Endothelial cell of umbilical vein (primary cell): ENCODE data around the gene TNFRSF14. TPM values are rescaled to one million over a fixed set of nuclear protein-coding genes. Genes with fewer than 3 reads are reported as not detected.

Experiments used
- BruUV-seq: library from RNA; stranded (reverse); fragments of 400-500 nt; replicated peaks from 2 replicates; lab custom pipeline; 2021; lab: Mats Ljungman, UMichigan
- CTCF ChIA-PET: fragments of 300-600, 350-600 bp; sonication (Branson Sonifier 250); formaldehyde crosslinking; loops from one replicate; lab custom pipeline; 2021; ENCODE audit warnings: antibody characterized with exemption, inconsistent platforms; lab: Charles Lee
- POLR2A ChIA-PET: fragments of 300-600, 350-600 bp; sonication (Branson Sonifier 250); formaldehyde crosslinking; loops from one replicate; lab custom pipeline; 2021; ENCODE audit warnings: antibody characterized with exemption, inconsistent platforms; lab: Charles Lee
- DNase-seq: peaks from one replicate; pipeline ENCODE4 v3.0.0-alpha.2; 2011; ENCODE audit warnings: low read depth, low spot score
- FAIRE-seq: peaks from 2 replicates; lab custom pipeline; 2011; peaks lifted over from hg19 to GRCh38; lab: Jason Lieb, UNC
- H2AFZ ChIP-seq: 2 replicates; pipeline ENCODE4 v1.6.0; 2012; ENCODE audit warnings: low read depth, low read length, control low read depth, inconsistent platforms
- H3K27ac ChIP-seq: 2 replicates; pipeline ENCODE4 v1.5.1; 2011; ENCODE audit warnings: low read depth, mild to moderate bottlenecking, control low read depth, low read length, moderate library complexity; ENCODE audit not compliant: insufficient read depth
- H3K27me3 ChIP-seq, 2 experiments: 2 replicates each; pipeline versions ENCODE4 v1.6.0 to v1.6.1; 2011; ENCODE audit warnings: low read length in 2 of 2, mixed read lengths in 1 of 2; ENCODE audit not compliant: control insufficient read depth in 2 of 2, insufficient read depth in 2 of 2
- H3K36me3 ChIP-seq, 2 experiments: 2 replicates in 1 of 2; 3 replicates in 1 of 2; pipeline ENCODE4 v1.5.1; 2011; ENCODE audit warnings: low read length in 2 of 2, mild to moderate bottlenecking in 1 of 2, moderate library complexity in 1 of 2; ENCODE audit not compliant: control insufficient read depth in 2 of 2, insufficient read depth in 2 of 2; ENCODE audit errors: extremely low read depth in 1 of 2
- H3K4me1 ChIP-seq: 3 replicates; pipeline ENCODE4 v1.5.1; 2011; ENCODE audit warnings: mild to moderate bottlenecking, low read length; ENCODE audit not compliant: control insufficient read depth, insufficient read depth; ENCODE audit errors: extremely low read depth
- H3K4me2 ChIP-seq: 2 replicates; pipeline ENCODE4 v1.6.1; 2011; ENCODE audit warnings: low read length, control low read depth, mixed read lengths; ENCODE audit not compliant: insufficient read depth
- H3K4me3 ChIP-seq, 3 experiments: fragments of 200-600 bp in 1 of 3; sonication (generic), shearing (Covaris generic) in 1 of 3; replicated peaks in 1 of 3; 2 replicates each; pipeline ENCODE4 v1.5.1; 2011 to 2016; ENCODE audit warnings: control low read depth in 3 of 3, low read length in 3 of 3, mild to moderate bottlenecking in 2 of 3, inconsistent platforms in 1 of 3, low read depth in 1 of 3, moderate library complexity in 1 of 3; ENCODE audit not compliant: insufficient read depth in 1 of 3
- H3K79me2 ChIP-seq: 2 replicates; pipeline ENCODE4 v1.6.0; 2012; ENCODE audit warnings: low read length, inconsistent platforms; ENCODE audit not compliant: control insufficient read depth, insufficient read depth
- H3K9ac ChIP-seq: replicated peaks from 2 replicates; pipeline ENCODE3; 2011; ENCODE audit warnings: low read length, control low read depth; ENCODE audit not compliant: insufficient read depth; ENCODE audit errors: extremely low read depth
- H3K9me1 ChIP-seq: replicated peaks from 3 replicates; pipeline ENCODE4 v1.6.0; 2011; ENCODE audit warnings: mild to moderate bottlenecking, low read length; ENCODE audit not compliant: control insufficient read depth, insufficient read depth; ENCODE audit errors: extremely low read depth
- H3K9me3 ChIP-seq: replicated peaks from 2 replicates; pipeline ENCODE4 v1.5.1; 2012; ENCODE audit warnings: low read length, inconsistent platforms; ENCODE audit not compliant: control insufficient read depth, insufficient read depth
- H4K20me1 ChIP-seq: replicated peaks from 2 replicates; pipeline ENCODE3; 2011; ENCODE audit warnings: mild to moderate bottlenecking, low read length; ENCODE audit not compliant: control insufficient read depth, insufficient read depth; ENCODE audit errors: extremely low read depth
- CTCF ChIP-seq, 2 donors: IDR thresholded peaks; 1 replicate in 1 of 2; 2 replicates in 1 of 2; pipeline ENCODE4 v1.5.1; 2011; ENCODE audit warnings: low read length in 2 of 2, mild to moderate bottlenecking in 2 of 2, moderate library complexity in 2 of 2, control low read depth in 1 of 2, inconsistent platforms in 1 of 2, low read depth in 1 of 2; ENCODE audit not compliant: insufficient read depth in 1 of 2; ENCODE audit errors: extremely low read depth in 1 of 2
- EZH2 ChIP-seq: IDR thresholded peaks from 2 replicates; pipeline ENCODE4 v1.6.1; 2012; ENCODE audit warnings: borderline replicate concordance, low read depth, mild to moderate bottlenecking, moderate library complexity, low read length, inconsistent platforms; ENCODE audit not compliant: severe bottlenecking
- FOS ChIP-seq: IDR thresholded peaks from 2 replicates; pipeline ENCODE4 v1.6.1; 2011; ENCODE audit warnings: mild to moderate bottlenecking, low read length, moderate library complexity, borderline replicate concordance; ENCODE audit not compliant: insufficient read depth
- GATA2 ChIP-seq: IDR thresholded peaks from 2 replicates; pipeline ENCODE4 v1.7.0; 2011; ENCODE audit warnings: low read depth, mild to moderate bottlenecking, moderate library complexity, mixed read lengths, low read length; ENCODE audit not compliant: insufficient read length, insufficient read depth
- JUN ChIP-seq: IDR thresholded peaks from 2 replicates; pipeline ENCODE4 v1.6.1; 2011; ENCODE audit warnings: borderline replicate concordance, low read depth; ENCODE audit not compliant: insufficient read length, insufficient read depth
- MAX ChIP-seq: IDR thresholded peaks from 2 replicates; pipeline ENCODE4 v1.6.1; 2011; ENCODE audit not compliant: insufficient read depth, insufficient read length
- MYC ChIP-seq: IDR thresholded peaks from one replicate; pipeline ENCODE4 v1.6.1; 2011; ENCODE audit warnings: mild to moderate bottlenecking, low read depth, low read length
- POLR2A ChIP-seq: IDR thresholded peaks from 2 replicates; pipeline ENCODE4 v1.6.1; 2012; ENCODE audit warnings: low read depth, mild to moderate bottlenecking, control low read depth, low read length
- POLR2AphosphoS5 ChIP-seq: IDR thresholded peaks from 2 replicates; pipeline ENCODE4 v1.6.1; 2012; ENCODE audit warnings: low read depth, mild to moderate bottlenecking, control low read depth, low read length, moderate library complexity; ENCODE audit not compliant: insufficient read depth
- dilution Hi-C: fragments of 300-500 bp; cut with MboI; formaldehyde crosslinking; loops from one replicate; pipeline ENCODE4 v1.15.0; 2019; ENCODE audit warnings: low sequenced_read_pairs; ENCODE audit not compliant: extremely low pct_ligation_motif_present
- intact Hi-C: fragments of 100-400 bp; cut with micrococcal nuclease; formaldehyde crosslinking; loops from one replicate; pipeline ENCODE4 v1.10.0; 2022
- polyA plus RNA-seq, 4 experiments: library from polyadenylated mRNA; depleted of rRNA in 3 of 4; stranded (reverse) in 3 of 4; unstranded in 1 of 4; fragments of >200 nt; gene quantifications; 2 replicates each; pipeline versions ENCODE4 v1.2.1 to v1.2.3, GENCODE V29; 2011 to 2012; ENCODE audit warnings: missing spikeins in 1 of 4
- total RNA-seq: library from RNA; stranded (reverse); gene quantifications from 2 replicates; pipeline ENCODE4 v1.2.3, GENCODE V29; 2021

TNFRSF14 gene
- total and polyA plus RNA-seq, 2 donors (not counting 3 experiments of a cell fraction or from before 2014, with no cell fraction given), result 40.9 to 49.4 TPM

- H3K36me3 ChIP-seq, result no peaks in the 10 kb centered on the region
- H4K20me1 ChIP-seq, result no peaks in the 10 kb centered on the region
- H3K79me2 ChIP-seq, result no peaks in the 10 kb centered on the region
- intact Hi-C loops (no loop called here), dilution Hi-C loops (no loop called here)
- ChIA-PET CTCF (no interaction called here), POLR2A (no interaction called here)
- no peak overlapping the region for H3K27ac ChIP-seq
- no peaks in the 10 kb centered on the region for H3K4me1 ChIP-seq
- no peak for DNase-seq
- H2AFZ ChIP-seq, result no peak overlapping the region
- no peak overlapping the region for H3K9ac ChIP-seq
- TF ChIP-seq POLR2A, result no peak
- TF ChIP-seq GATA2, result no peak
- TF ChIP-seq MYC, result no peak
- TF ChIP-seq FOS, result no peak
- TF ChIP-seq CTCF (IDR thresholded peaks at IDR 0.05; ENCODE audit: extremely low read depth in 1 of 2, insufficient read depth in 1 of 2, low read depth in 1 of 2, low read length in 2 of 2), result no peak
- no peak for TF ChIP-seq EZH2
- TF ChIP-seq POLR2AphosphoS5, result no peak
- TF ChIP-seq JUN, result no peak
- no peak for TF ChIP-seq MAX
- no peaks in the 10 kb centered on the region for H3K27me3 ChIP-seq
- H3K9me3 ChIP-seq, result no peaks in the 10 kb centered on the region
- BruUV-seq, result no TSS peak
- no peaks in the 10 kb centered on the region for H3K9me1 ChIP-seq
- H3K4me2 ChIP-seq, result no peak overlapping the region
- FAIRE-seq, result no peak
- no peak overlapping the region for H3K4me3 ChIP-seq
Observed at GRCh38 chr1:2607641-2608091, 51.5 kb downstream of the TNFRSF14 start.
